Stimulated activated CD8-positive, alpha-beta memory T cell treated with anti-CD3 and anti-CD28 coated beads, Interleukin-12 subunit alpha, Interleukin-12 subunit beta, amount 100 ng/mL, for 4 hours (primary cell): ENCODE measurements around the gene ABHD12.

Source experiments
- DNase-seq: peaks from one replicate; pipeline ENCODE4 v3.0.0-alpha.2; 2020; ENCODE audit warnings: low read depth

The ABHD12 gene

DNA sequence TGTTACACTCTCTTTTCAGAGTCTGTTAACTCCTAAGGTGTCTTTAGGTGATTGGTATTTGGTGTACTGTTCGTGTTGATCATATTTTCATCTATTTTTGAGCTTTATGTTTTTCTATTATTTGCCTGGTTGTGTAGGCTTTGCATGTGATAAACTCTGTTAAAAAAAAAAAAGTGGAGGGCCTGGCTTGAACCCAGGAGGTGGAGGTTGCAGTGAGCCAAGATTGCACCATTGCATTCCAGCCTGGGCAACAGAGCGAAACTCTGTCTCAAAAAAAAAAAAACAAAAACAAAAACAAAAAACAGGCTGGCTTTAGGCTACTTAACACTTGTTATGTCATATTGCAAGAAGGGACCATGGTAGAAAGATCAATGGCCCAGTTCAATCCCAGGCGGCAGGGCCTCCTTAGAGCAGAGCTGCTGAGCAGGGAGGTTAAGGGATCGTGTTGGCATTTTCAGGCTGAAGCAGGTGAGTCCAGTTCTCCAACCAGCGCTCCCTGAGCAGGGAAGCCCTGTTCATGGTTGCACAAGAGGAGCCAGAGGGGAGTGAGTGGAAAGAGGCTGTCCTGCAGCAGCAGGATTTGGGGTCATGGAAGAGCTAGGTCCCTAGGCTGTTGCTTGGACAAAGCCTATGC, 134.3 kb downstream of the ABHD12 start:
- no peak for DNase-seq

DNA sequence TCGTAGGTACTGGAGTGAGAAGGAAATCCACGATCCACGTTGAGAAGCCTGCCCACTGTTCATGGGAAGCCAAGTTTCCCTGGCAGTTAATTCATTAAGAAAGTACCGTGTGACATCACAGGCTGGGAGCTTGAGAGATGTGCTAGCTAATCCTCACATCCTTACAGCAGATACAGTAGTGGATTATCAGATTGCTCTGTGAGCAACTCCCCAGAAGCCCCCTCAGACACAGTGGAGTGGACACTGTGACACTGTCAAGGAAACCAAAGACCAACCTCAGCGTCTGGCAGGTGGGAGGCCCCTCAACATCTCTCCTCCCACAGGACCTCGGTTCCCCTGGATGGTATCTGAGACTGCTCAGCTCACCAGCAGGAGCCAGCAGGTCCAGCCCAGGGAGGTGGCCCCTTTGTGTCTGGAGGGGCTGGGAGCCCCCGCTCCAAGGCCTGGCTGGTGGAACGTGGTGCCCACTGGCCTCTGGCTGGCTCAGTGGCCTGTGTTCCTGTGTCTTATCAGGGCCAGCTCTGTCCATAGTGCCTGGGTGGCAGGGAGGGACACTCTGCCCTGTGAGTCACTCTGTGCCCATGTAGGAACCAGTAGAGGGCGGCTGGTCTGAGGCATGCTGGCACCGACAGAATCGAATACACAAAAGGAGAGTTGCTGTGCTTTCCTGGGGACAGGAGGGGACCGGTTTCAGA, 135.5 kb downstream of the ABHD12 start:
- no peak for DNase-seq

DNA sequence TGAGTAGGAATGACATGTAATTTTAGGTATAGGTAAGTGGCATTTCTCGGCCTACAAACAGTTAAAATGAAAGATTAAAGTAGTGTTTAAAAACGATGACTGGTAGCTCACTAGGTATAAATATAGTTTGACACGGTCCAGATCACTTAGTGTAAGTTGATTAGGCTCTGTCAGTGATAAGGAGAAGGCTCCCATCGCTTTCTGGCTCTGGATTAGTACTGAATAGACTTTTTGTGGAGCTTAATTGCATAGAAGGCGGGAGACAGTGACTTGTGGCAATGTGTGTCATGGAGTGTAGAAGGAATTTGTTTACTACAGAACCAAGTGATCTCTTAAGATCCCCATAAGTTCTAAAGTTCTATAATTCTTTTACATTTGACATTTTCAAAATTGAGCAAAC, 136.1 kb downstream of the ABHD12 start:
- DNase-seq, result no peak

DNA sequence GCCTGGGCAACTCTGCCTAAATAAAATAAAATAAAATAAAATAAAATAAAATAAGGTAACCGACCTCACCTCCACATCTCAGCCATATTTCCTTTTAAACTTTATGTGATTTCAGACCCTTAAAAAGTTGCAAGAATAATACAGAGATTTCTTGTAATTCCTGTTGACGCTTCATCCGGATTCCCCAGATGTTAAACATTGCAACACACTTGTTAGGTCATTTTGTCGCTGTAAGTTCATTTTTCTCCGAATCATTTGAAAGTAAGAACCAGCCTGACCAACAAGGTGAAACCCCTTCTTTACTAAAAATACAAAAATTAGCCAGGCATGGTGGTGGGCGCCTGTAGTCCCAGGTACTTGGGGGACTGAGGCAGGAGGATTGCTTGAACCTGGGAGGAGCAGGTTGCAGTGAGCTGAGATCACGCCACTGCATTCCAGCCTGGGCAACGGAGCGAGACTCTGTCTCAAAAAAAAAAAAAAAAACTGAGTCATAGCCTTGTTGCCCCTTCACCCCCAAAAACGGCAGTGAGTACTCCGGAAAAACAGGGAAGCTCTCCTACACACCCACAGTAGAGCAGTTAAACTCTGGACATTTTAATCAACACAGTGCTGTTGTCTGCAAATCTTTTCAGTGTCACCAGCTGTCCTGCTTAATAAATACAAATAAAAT, 136.9 kb downstream of the ABHD12 start:
- no peak for DNase-seq

DNA sequence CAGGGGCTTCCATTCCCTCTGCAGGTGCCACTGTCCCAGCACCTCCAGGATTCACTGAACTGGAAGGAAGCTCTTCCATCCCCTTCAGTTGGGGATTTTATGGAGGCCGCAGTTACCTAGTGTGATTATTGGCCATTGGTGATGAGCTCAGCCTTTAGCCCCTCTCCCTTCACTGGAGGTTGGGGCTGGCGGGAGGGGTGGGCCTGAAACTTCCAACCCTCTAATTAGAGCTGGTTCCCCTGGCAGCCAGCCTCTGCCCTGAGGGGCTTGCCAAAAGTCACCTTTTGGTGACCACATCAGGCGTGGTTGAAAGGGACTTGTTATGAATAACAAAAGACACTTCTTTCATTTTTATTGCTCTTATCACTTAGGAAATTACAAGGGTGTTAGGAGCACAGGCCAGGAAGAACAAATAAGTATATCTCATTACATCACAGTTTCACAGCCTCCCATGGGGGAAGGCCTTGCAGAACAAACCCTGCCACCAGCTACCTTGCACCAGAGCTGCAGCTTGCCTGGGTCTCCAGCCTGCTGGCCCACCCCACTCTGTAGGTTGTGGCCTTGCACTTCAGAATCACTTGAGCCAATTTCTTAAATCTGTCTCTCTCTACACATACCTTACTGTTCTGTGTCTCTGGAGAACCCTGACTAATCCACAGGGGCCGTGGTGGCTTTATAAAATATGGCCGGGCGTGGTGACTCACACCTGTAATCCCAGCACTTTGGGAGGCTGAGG, 137.8 kb downstream of the ABHD12 start:
- DNase-seq, result no peak

DNA sequence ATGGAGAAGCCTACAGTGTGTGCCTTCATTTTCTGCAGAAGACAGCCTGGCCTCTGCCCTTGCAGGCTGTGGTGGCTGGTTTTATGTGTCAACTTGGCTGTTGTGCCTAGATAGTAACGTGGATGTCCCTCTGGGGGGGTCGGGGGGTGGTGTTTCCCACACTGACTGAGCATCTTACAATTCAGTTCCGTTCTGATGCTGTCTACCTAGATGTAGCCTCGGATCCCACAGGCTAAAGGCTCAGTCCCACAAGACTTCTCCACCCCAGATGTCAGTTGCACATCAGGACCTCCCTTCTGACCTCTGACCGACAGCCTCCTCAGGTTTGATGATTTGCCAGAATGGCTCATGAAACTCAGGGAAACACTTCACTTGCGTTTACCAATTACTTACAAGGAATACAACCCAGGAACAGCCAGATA, 138.4 kb downstream of the ABHD12 start:
- DNase-seq, result no peak

DNA sequence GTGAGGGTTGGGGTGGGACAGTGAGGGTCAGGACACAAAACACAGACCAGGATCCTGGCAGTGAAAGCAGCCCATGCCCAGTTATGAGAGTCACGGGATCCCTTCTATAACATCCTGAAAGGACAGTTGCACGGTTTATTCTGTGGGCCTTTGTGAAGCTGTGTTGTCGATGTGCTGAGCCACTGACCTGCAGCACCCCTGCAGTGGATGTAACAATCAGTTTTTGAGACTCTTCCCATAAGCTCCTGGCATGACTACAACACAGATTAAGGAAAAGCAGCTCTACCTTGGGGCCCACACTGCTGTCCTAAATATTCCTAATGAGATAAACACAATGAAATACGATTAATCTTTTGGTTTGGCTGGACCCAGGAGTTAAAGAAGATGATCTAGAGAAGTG, 139.1 kb downstream of the ABHD12 start:
- no peak for DNase-seq

DNA sequence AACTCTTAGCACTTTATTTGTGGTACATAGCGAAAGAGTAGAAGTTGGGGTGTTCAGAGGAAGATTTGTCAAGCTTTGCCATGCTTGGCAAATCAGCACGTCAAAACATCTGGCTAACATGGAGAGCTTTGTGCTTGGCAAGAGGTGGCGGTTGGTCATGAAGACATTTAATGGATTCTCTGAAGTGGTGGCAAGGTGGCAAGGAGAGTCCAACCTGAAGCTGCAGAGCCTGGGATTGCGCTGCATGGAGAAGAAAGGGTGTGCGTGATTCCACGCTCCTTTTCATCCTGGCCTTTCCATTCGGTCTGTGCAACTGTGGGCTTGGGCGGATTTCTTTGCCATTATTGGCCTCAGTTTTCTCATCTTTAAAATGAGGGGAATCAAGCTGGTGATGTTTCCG, 139.6 kb downstream of the ABHD12 start:
- no peak for DNase-seq

DNA sequence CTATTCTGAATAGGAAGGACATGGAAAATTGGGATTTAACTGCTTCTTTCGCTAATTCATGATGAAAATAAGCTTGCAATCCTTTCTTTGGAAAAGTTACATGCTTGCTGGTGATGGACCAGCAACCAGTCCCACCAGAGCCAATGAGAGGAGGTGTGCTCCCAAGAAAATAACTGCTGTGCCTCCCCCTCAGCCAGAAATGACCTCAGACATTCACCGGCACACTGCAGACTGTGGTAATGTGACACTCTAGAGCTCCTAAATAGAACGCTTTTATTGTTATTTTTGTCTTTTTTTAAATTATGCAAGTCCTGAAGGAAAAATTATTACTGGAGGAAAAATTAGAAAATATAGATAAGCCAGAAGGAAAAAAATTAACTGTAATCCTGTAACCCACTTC, 140.1 kb downstream of the ABHD12 start:
- no peak for DNase-seq
